Calu3 (cell line): ENCODE results near the gene RTKN2. TPM values are rescaled to one million over a fixed set of nuclear protein-coding genes. Genes with fewer than 3 reads are reported as not detected.

ENCODE experiments used
- BruUV-seq: library from RNA; stranded (reverse); fragments of 400-500 nt; replicated peaks from 2 replicates; lab custom pipeline; 2021; lab: Mats Ljungman, UMichigan
- CTCF ChIA-PET: fragments of 300-600 bp; sonication (Branson Sonifier 250); formaldehyde crosslinking; loops from one replicate; lab custom pipeline; 2022; ENCODE audit warnings: antibody characterized with exemption; lab: Charles Lee
- DNase-seq: peaks from one replicate; pipeline ENCODE4 v3.0.0; 2022
- H3K27ac Mint-ChIP-seq: one replicate; pipeline ENCODE4 v1.8.0; 2022; ENCODE audit warnings: mixed read lengths; ENCODE audit not compliant: unreplicated experiment
- H3K27me3 Mint-ChIP-seq: one replicate; pipeline ENCODE4 v1.8.0; 2022; ENCODE audit warnings: mixed read lengths; ENCODE audit not compliant: unreplicated experiment
- H3K36me3 Mint-ChIP-seq: one replicate; pipeline ENCODE4 v1.8.0; 2022; ENCODE audit warnings: mild to moderate bottlenecking, moderate library complexity, mixed read lengths; ENCODE audit not compliant: insufficient read depth, unreplicated experiment
- H3K4me1 Mint-ChIP-seq: one replicate; pipeline ENCODE4 v1.8.0; 2022; ENCODE audit warnings: mild to moderate bottlenecking, low read depth, mixed read lengths; ENCODE audit not compliant: unreplicated experiment
- H3K4me3 Mint-ChIP-seq: one replicate; pipeline ENCODE4 v1.8.0; 2022; ENCODE audit warnings: mild to moderate bottlenecking, low read depth, moderate library complexity, mixed read lengths; ENCODE audit not compliant: unreplicated experiment
- H3K9me3 Mint-ChIP-seq: one replicate; pipeline ENCODE4 v1.8.0; 2022; ENCODE audit warnings: low read depth, mixed read lengths; ENCODE audit not compliant: unreplicated experiment
- intact Hi-C: fragments of 100-400 bp; cut with micrococcal nuclease; formaldehyde crosslinking; loops from one replicate; pipeline ENCODE4 v1.10.0; 2022; ENCODE audit not compliant: unreplicated experiment
- total RNA-seq: library from RNA; stranded (reverse); gene quantifications from 2 replicates; pipeline ENCODE4 v1.2.3, GENCODE V29; 2022
- TF ChIP-seq, protein P1 (sequence below): fragments of 200-600 bp; IDR thresholded peaks from one replicate; pipeline ENCODE4 v1.8.0; 2022; ENCODE audit warnings: antibody characterized with exemption; ENCODE audit not compliant: unreplicated experiment

RTKN2 gene
- total RNA-seq, 1 experiment from 2014 or later = 26.7 TPM

DNA sequence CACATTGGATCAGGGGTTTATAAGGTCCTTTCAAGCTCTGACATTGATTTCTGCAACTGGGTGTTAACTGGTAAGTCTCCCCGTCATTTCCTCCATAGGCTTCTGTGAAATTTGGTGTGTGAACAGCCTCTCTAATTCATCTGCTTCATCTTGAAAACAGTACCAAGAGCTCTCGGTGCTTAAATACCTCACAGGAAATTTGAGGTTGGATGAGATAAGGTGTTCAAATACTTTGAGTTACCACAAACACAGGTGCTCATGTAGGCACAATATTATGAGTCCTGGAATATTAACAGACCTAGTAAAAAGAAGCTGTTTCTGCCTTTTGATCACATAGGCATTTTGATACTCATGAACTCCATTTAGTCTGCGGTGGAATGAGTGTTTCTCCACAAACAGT, 85.2 kb downstream of the RTKN2 start:
- BruUV-seq = no TSS peak
- intact Hi-C loops = loop anchor here (5.0 kb wide), 1 partner anchor 86 kb away; no protein-coding TSS in a partner anchor
- CTCF ChIA-PET = no interaction called here
- no peaks in the 10 kb centered on the region for H3K27me3 Mint-ChIP-seq
- H3K4me1 Mint-ChIP-seq = peaks cover 9% of the 10 kb centered on the region
- TF ChIP-seq, protein P1, sequence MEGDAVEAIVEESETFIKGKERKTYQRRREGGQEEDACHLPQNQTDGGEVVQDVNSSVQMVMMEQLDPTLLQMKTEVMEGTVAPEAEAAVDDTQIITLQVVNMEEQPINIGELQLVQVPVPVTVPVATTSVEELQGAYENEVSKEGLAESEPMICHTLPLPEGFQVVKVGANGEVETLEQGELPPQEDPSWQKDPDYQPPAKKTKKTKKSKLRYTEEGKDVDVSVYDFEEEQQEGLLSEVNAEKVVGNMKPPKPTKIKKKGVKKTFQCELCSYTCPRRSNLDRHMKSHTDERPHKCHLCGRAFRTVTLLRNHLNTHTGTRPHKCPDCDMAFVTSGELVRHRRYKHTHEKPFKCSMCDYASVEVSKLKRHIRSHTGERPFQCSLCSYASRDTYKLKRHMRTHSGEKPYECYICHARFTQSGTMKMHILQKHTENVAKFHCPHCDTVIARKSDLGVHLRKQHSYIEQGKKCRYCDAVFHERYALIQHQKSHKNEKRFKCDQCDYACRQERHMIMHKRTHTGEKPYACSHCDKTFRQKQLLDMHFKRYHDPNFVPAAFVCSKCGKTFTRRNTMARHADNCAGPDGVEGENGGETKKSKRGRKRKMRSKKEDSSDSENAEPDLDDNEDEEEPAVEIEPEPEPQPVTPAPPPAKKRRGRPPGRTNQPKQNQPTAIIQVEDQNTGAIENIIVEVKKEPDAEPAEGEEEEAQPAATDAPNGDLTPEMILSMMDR = no peak
- H3K4me3 Mint-ChIP-seq = no peak overlapping the region
- no peaks in the 10 kb centered on the region for H3K36me3 Mint-ChIP-seq
- H3K27ac Mint-ChIP-seq = no peak overlapping the region
- no peak for DNase-seq
- no peaks in the 10 kb centered on the region for H3K9me3 Mint-ChIP-seq

GRCh38 chr10:62182595-62182994, 86.0 kb downstream of the RTKN2 start:
- DNase-seq = no peak
- Mint-ChIP-seq H3K9me3 (peaks cover 2% of the 10 kb centered on the region), H3K27me3 (no peaks in the 10 kb centered on the region), H3K4me3 (no peak overlapping the region), H3K4me1 (peaks cover 9% of the 10 kb centered on the region), H3K36me3 (no peaks in the 10 kb centered on the region), H3K27ac (no peak overlapping the region)
- no TSS peak for BruUV-seq
- TF ChIP-seq, protein P1 = no peak
- CTCF ChIA-PET = no interaction called here
- intact Hi-C loops = loop anchor here (5.0 kb wide), 1 partner anchor 85 kb away; no protein-coding TSS in a partner anchor

DNA sequence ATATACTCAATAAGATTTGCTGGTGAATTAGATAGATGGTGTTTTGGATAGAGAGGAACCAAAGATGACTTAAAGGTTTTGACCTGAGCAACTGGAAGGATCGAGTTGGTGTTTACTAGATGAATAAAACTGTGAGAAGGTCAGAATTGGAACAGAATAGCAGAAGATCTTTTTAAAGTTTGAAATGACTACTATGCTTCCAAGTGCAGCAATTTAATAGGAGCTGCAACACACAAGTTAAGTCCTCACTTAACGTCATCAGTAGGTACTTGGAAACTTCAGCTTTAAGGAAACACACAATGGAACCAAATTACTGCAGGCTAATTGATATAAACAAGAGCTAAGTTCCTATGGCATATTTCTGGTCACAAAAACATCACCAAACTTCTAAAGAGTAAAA, 86.5 kb downstream of the RTKN2 start:
- CTCF ChIA-PET = no interaction called here
- intact Hi-C loops = loop anchor here (5.0 kb wide), 1 partner anchor 85 kb away; no protein-coding TSS in a partner anchor
- BruUV-seq = no TSS peak
- Mint-ChIP-seq H3K36me3 (no peaks in the 10 kb centered on the region), H3K4me1 (peaks cover 9% of the 10 kb centered on the region), H3K4me3 (no peak overlapping the region), H3K27ac (no peak overlapping the region), H3K27me3 (no peaks in the 10 kb centered on the region), H3K9me3 (peaks cover 5% of the 10 kb centered on the region)
- TF ChIP-seq, protein P1 = no peak
- no peak for DNase-seq

DNA sequence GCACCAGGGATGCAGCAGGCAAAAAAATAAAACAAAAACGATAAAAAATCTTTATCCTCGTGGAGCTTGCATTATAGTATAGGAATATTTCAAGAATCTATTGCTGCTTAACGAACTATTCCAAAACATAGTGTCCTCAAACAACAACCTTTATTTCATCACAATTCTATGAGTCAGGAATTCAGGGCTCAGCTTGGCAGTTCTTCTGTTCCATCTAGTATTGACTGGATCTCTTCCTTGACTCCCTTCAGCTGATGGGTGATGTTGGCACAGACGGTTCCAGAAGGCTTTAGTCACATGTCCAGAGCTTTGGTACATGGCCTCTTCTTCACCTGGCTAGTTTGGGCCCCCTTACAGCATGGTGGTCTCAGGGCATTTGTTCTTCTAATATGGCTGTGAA, 88.0 kb downstream of the RTKN2 start:
- Mint-ChIP-seq H3K27ac (no peak overlapping the region), H3K4me1 (peaks cover 9% of the 10 kb centered on the region), H3K36me3 (no peaks in the 10 kb centered on the region), H3K27me3 (no peaks in the 10 kb centered on the region), H3K4me3 (no peak overlapping the region), H3K9me3 (peaks cover 7% of the 10 kb centered on the region)
- TF ChIP-seq, protein P1 = no peak
- no TSS peak for BruUV-seq
- no peak for DNase-seq
- intact Hi-C loops = loop anchor here (5.0 kb wide), 1 partner anchor 83 kb away; no protein-coding TSS in a partner anchor
- CTCF ChIA-PET = interaction anchor here (0.7 kb wide), 1 partner anchor 23 kb away, joined by 3 read pairs; no protein-coding TSS in a partner anchor
